Measurements from ENCODE around the gene CTAGE4.
"Not testable (repeated sequence)": the region's sequence is repeated elsewhere in the genome, so short reads cannot be mapped to it uniquely, and the experiment has no call there.

The CTAGE4 gene

DNA sequence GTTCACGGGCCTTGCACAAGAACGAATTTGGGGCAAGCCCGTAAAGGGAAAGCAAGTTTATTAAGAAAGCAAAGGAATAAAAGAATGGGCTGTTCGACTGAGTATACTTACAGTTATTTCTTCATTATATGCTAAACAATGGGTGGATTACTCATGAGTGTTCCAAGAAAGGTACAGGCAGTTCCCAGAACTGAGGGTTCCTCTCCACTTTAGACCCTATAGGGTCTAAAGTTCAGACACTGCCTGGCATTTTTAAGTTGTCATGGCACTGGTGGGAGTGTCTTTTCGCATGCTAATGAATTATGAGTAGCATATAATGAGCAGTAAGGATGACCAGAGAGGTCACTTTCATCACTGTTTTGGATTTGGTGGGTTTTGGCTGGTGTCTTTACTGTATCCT lies 22.0 kb downstream of the CTAGE4 start:
- DNase-seq (ENCODE audit: low read depth in 3 of 3) = not testable (repeated sequence)

DNA sequence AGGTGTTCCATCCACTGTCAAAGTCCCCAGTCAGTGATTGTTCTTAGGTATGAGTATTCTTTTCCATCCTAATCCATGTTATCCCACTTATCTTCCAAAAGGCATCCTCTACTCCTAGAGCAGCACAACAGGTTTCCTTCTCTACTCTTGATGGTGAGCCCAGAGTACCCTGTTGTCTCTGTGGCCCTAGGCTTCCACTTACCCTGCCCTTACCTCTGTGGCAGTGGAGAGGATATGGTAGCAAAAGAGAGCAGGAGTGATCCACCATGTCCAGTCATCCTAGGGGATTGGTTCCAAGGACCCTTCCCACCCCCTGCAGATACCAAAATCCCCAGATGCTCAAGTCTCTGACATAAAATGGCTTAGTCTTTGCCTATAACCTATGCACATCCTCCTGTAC lies 33.9 kb downstream of the CTAGE4 start:
- not testable (repeated sequence) for DNase-seq (ENCODE audit: low read depth in 3 of 3)

DNA sequence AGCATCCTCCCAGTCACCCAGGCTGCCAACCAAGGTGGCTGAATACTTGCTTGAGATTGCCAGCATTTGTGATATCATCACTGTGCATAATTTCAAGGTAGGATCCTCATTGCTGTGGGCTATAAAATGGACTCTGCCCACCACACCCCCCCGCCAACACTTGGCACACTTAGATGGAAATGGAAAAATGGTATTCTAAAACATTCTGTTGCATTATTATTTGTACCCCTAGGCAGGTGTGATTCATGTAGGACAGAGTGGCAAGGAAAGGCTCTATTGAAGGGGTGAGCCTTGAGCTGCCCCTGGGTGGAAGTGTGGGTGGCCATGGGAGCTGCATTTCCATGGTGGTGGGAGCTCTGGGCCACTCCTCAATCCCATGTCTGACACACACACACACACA lies 35.3 kb downstream of the CTAGE4 start:
- not testable (repeated sequence) for DNase-seq (ENCODE audit: low read depth in 3 of 3)

DNA sequence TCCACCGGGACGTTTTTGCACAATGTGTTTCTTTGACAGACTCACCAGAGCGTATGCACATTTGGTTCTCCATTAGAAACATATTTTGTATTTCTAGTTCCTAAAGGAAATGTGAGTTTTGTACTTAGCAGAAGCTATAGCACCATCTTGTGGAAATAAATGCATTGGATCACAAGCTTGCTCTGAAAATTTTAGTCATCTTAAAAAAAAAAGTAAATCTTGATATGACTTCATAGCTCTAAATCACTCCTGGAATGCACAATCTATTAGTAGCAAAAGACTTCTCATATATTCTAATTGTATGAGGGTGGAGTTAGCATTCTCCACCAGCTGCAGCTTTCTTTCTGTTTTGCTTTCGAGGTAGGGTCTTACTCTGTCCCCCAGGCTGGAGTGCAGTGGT lies 35.9 kb downstream of the CTAGE4 start:
- not testable (repeated sequence) for DNase-seq (ENCODE audit: low read depth in 3 of 3)

DNA sequence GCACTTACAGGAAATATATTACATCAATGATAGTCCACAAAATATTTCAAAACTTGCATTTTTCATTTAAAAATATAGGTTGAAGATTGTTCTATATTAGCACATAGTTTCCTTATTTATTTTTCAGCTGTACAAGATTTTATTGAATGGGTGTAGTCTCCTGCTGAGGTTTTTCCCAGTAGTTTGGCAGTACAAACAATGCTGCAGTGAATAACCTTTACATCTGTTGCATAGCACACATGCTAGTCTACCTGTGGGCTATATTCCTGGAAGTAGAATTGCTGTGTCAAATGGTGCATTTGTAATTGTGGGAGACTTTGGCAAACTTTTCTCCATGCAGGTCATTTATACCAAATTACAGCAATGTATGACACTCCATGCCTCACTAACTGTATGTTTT lies 37.3 kb downstream of the CTAGE4 start:
- DNase-seq (ENCODE audit: low read depth in 3 of 3) = not testable (repeated sequence)

DNA sequence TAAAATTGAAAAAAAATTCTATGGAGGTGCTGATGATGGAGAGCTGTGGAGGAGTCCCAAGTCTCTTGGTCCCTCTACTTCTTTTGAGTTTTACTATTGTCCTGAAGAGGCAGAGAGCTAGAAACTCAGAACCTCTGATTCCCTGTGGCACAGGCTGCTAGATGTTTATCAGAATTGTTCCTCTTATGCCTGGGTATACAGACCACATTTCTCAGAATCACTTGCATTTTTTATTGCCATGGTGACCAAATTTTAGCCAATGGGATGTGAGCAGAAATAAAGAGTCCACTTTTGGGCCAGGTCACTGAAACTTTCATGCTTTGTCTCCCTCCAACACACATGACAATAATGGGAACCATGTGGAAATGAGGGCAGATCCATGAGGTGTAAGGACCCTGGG lies 40.4 kb downstream of the CTAGE4 start:
- not testable (repeated sequence) for DNase-seq (ENCODE audit: low read depth in 3 of 3)

DNA sequence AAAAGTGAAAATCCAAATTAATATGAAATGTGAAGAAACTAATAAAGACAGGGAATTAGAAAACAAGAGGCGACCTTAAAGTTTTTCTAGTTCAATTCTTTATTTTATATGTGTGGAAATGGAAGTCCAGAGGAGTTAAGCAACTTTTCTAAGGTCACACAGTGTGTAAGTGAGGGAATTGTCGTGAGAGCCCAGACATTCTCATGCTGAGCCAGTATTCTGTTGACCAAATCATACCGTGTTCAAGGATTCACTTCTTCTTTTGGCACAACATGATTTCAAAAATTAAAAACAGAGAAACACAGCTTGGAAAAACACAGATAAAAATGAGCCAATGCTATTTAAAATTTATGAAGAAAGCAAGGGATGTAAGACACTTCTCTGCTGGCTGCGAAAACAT lies 43.6 kb downstream of the CTAGE4 start:
- DNase-seq (ENCODE audit: low read depth in 3 of 3) = not testable (repeated sequence)

DNA sequence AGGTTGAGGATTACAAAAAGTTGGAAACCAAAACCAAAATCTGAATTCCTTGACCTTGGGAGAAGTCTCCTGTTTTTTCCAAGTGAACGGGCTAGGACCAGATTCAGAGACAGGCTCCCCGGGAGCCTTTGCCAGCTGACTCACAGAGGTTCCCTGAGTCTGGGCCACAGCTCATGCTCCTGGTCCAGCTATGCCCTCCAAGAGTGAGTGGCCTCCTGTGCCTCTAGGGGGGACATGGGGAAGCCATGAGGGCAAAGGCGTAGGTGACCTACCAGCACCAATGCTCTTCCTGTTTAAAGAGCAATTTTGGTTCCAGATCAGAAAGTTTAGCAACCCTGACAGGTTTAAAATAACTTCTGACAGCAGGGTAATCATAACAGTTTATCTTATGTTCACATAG lies 45.5 kb downstream of the CTAGE4 start:
- not testable (repeated sequence) for DNase-seq (ENCODE audit: low read depth in 3 of 3)

DNA sequence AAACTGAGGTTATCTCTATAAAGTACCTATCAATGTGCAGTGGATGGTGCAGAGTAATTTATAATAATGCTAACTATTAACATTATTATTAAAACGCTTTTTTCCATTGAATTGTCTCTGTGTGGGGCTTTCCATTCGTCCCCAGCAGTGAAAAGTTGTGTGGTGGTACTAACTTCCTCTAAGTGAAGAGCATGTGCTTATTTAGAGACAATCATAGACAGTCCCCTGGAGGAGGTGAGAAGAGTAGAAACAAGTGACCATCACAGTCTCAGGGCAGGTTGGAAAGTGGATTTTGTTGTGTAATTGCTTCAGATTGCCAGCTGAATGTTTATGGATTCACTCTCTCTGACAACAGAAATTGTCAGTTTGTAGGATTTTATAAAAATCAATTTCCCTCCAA lies 47.8 kb downstream of the CTAGE4 start:
- DNase-seq (ENCODE audit: low read depth in 3 of 3) = not testable (repeated sequence)

DNA sequence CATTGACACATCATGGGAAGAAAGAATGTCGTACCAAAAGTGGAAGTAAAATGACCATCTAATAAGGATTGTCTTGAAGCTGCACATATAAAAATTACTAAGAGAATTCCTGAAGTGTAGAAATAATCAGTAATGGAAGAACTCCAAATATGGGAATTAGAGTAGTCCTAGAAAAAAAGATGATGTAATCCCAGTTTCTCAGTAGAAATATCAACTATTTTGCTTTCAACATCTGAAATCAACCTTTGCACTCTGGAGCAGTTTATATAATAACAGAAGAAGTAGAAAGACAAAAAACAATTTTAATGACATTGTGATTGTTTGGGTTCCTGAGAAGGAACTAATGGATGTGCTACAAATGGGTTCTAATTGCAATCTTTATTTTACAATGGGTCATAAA lies 49.8 kb downstream of the CTAGE4 start:
- not testable (repeated sequence) for DNase-seq (ENCODE audit: low read depth in 3 of 3)
